ENCODE data around the gene MYEOV. TPM values are rescaled to one million over a fixed set of nuclear protein-coding genes. Genes with fewer than 3 reads are reported as not detected.

Gene MYEOV
- total RNA-seq, 1 experiment from 2014 or later, result 1.4 TPM

DNA sequence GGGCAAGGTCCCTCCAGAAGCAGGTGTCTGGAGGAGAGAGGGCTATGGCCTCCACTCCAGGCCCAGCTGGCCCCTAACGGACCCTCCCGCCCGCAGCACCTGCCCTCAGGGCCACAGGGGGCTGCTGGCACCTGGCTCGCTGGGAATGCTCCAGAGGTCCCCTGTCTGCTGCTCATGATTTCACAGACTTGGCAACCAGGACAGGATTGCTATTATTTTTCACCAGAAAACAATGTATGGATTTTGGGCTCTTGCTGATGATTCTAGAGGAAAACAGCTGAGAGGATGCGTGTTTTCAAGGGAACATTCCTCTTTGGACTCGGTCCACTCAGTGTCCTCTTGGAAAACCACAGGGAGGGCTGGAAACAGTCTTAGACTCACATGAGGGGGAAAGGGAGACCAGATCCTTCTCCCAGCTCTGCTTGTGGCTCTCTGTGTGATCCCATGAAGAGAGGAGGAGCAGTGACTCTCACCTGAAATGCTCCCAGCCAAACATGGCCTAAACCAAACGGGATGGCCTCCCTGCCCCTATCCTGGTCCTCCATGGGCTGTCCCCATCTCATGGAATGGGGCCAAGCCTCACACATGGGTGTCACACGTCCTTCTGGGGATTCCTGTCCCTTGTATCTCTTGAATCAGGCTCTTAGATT, 15.8 kb downstream of the MYEOV start (continued):
- TF ChIP-seq ZNF263 (CRISPR knock-in tag; IDR thresholded peaks at IDR 0.05; ENCODE audit: low read depth) (no peak), TEAD1 (CRISPR knock-in tag; IDR thresholded peaks at IDR 0.05) (no peak), ZNF121 (CRISPR knock-in tag; IDR thresholded peaks at IDR 0.05) (no peak), ETV6 (CRISPR knock-in tag; IDR thresholded peaks at IDR 0.05) (no peak)

DNA sequence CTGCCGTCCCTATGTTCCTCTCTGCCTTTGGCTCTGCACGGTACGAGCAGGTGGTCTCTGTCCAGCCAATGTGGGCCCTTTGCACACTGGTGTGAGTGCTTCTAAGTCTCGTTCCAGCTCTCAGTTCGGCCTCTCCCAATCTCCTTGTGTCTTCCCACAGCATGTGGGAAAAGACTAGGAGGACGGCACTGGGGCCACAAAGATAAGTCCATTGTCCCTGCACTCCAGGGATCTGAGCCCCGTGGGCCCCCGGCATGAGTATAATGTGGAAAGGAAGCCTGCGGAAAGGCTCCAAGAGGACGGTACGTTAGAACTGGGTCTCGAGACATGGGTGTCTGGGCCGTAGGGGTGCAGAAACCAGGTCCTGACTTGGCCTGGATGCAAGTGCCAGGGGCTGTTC, 16.4 kb downstream of the MYEOV start:
- POLR2A ChIA-PET, result interaction anchor here (0.6 kb wide), 1 partner anchor 100 kb away, joined by 4 read pairs; no protein-coding TSS in a partner anchor
- no peaks in the 10 kb centered on the region for H3K36me3 Mint-ChIP-seq
- no peak overlapping the region for H3K4me3 Mint-ChIP-seq
- DNase-seq (ENCODE audit: low spot score), result no peak
- H3K9me3 Mint-ChIP-seq, result no peaks in the 10 kb centered on the region
- H3K27ac Mint-ChIP-seq, result no peak overlapping the region
- ATAC-seq, result no peak
- CTCF ChIA-PET, result no interaction called here
- H3K27me3 Mint-ChIP-seq (ENCODE audit: low read depth), result no peaks in the 10 kb centered on the region
- TF ChIP-seq GTF2I (CRISPR knock-in tag; conservative IDR thresholded peaks at IDR 0.05) (no peak), ZNF671 (CRISPR knock-in tag; IDR thresholded peaks at IDR 0.05) (no peak), RELA (CRISPR knock-in tag; IDR thresholded peaks at IDR 0.05; ENCODE audit: borderline replicate concordance) (no peak), CREM (CRISPR knock-in tag; IDR thresholded peaks at IDR 0.05) (no peak), ZNF232 (CRISPR knock-in tag; IDR thresholded peaks at IDR 0.05) (no peak), MYBL2 (CRISPR knock-in tag; IDR thresholded peaks at IDR 0.05) (no peak), TP53 (CRISPR knock-in tag; IDR thresholded peaks at IDR 0.05) (no peak), SMAD3 (CRISPR knock-in tag; IDR thresholded peaks at IDR 0.05; ENCODE audit: borderline replicate concordance) (no peak)
- TF ChIP-seq, protein P1, sequence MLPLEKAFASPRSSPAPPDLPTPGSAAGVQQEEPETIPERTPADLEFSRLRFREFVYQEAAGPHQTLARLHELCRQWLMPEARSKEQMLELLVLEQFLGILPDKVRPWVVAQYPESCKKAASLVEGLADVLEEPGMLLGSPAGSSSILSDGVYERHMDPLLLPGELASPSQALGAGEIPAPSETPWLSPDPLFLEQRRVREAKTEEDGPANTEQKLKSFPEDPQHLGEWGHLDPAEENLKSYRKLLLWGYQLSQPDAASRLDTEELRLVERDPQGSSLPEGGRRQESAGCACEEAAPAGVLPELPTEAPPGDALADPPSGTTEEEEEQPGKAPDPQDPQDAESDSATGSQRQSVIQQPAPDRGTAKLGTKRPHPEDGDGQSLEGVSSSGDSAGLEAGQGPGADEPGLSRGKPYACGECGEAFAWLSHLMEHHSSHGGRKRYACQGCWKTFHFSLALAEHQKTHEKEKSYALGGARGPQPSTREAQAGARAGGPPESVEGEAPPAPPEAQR (CRISPR knock-in tag; IDR thresholded peaks at IDR 0.05), result no peak
- TF ChIP-seq, protein P2, sequence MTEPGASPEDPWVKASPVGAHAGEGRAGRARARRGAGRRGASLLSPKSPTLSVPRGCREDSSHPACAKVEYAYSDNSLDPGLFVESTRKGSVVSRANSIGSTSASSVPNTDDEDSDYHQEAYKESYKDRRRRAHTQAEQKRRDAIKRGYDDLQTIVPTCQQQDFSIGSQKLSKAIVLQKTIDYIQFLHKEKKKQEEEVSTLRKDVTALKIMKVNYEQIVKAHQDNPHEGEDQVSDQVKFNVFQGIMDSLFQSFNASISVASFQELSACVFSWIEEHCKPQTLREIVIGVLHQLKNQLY (CRISPR knock-in tag; IDR thresholded peaks at IDR 0.05), result no peak
- no peaks in the 10 kb centered on the region for H3K4me1 Mint-ChIP-seq

DNA sequence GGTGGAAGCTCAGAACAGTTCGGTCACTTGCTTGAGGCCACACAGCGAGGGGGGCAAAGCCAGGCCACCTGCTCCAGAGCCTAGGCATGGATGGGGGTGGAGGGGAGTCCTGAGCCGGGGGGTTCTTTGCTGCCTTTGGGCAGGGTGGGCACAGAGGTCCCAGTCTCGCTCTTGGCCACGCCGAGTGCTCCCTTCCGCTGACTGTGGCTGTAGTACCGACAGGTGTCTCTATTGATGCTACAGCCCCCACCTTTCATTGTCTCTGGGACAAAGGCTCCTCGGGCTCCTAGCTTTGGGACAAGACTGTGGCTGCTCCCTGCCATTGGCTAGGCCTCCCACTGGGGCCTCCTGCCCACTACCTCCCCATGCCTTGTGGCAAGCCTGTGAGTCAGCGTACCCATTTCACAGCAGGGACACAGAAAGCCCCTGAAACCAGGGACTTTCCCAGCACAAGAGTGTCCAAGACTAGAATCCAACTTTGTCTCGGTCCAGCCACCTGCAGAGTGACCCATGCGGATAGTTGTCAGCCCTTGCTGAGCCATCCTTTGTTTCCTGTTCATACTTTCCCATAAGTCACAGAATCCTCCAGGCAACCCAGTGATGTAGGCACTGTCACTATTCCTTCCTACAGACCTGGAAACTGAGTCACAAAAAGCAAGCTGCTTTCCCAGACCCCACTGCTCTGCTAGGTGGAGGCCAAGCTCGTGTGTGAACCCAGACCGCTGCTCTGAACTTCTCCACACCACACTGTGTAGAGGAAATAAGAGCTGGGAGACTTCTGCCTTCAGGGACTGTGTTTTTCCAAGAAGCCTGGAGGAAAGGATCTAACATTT, 17.2 kb downstream of the MYEOV start:
- no peaks in the 10 kb centered on the region for H3K36me3 Mint-ChIP-seq
- no peak overlapping the region for H3K27ac Mint-ChIP-seq
- no peak for TF ChIP-seq HMGA2 (CRISPR knock-in tag; IDR thresholded peaks at IDR 0.05)
- TF ChIP-seq ATF1 (CRISPR knock-in tag; IDR thresholded peaks at IDR 0.05), result no peak
- no peak for TF ChIP-seq IRF2 (CRISPR knock-in tag; IDR thresholded peaks at IDR 0.05; ENCODE audit: borderline replicate concordance, low read depth)
- TF ChIP-seq, protein P3, sequence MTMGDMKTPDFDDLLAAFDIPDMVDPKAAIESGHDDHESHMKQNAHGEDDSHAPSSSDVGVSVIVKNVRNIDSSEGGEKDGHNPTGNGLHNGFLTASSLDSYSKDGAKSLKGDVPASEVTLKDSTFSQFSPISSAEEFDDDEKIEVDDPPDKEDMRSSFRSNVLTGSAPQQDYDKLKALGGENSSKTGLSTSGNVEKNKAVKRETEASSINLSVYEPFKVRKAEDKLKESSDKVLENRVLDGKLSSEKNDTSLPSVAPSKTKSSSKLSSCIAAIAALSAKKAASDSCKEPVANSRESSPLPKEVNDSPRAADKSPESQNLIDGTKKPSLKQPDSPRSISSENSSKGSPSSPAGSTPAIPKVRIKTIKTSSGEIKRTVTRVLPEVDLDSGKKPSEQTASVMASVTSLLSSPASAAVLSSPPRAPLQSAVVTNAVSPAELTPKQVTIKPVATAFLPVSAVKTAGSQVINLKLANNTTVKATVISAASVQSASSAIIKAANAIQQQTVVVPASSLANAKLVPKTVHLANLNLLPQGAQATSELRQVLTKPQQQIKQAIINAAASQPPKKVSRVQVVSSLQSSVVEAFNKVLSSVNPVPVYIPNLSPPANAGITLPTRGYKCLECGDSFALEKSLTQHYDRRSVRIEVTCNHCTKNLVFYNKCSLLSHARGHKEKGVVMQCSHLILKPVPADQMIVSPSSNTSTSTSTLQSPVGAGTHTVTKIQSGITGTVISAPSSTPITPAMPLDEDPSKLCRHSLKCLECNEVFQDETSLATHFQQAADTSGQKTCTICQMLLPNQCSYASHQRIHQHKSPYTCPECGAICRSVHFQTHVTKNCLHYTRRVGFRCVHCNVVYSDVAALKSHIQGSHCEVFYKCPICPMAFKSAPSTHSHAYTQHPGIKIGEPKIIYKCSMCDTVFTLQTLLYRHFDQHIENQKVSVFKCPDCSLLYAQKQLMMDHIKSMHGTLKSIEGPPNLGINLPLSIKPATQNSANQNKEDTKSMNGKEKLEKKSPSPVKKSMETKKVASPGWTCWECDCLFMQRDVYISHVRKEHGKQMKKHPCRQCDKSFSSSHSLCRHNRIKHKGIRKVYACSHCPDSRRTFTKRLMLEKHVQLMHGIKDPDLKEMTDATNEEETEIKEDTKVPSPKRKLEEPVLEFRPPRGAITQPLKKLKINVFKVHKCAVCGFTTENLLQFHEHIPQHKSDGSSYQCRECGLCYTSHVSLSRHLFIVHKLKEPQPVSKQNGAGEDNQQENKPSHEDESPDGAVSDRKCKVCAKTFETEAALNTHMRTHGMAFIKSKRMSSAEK (CRISPR knock-in tag; IDR thresholded peaks at IDR 0.05; ENCODE audit: borderline replicate concordance), result no peak
- DNase-seq (ENCODE audit: low spot score), result no peak
- no peak overlapping the region for H3K4me3 Mint-ChIP-seq
- no peaks in the 10 kb centered on the region for H3K9me3 Mint-ChIP-seq
- no peak for ATAC-seq
- ChIA-PET CTCF (interaction anchor here (1.7 kb wide), 1 partner anchor 180 kb away, joined by 6 read pairs; no protein-coding TSS in a partner anchor), POLR2A (interaction anchor here (0.6 kb wide), 1 partner anchor 99 kb away, joined by 4 read pairs; no protein-coding TSS in a partner anchor)
- H3K4me1 Mint-ChIP-seq, result no peaks in the 10 kb centered on the region
- H3K27me3 Mint-ChIP-seq (ENCODE audit: low read depth), result no peaks in the 10 kb centered on the region

All from WTC11 (cell line).